Measurements from ENCODE around the gene VAX1.

DNA sequence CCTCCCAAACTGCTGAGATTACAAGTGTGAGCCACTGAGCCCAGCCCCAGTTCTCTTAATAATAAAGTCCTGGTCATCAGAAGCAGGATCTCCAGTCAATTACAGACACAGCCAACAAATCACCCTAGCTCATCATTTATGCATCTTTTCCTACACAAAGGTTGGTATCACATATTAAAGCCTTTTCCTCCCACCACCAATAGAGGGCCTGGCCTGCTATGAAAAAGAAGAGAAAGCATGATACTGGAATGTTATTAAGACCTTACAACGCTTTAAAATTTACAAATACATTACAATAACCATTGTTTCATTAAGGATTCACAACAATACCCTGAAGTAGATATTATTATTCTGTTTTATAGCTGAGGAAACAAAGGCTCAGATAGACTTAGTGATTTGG, 25.9 kb downstream of the VAX1 start:
- TF ChIP-seq, protein P1, sequence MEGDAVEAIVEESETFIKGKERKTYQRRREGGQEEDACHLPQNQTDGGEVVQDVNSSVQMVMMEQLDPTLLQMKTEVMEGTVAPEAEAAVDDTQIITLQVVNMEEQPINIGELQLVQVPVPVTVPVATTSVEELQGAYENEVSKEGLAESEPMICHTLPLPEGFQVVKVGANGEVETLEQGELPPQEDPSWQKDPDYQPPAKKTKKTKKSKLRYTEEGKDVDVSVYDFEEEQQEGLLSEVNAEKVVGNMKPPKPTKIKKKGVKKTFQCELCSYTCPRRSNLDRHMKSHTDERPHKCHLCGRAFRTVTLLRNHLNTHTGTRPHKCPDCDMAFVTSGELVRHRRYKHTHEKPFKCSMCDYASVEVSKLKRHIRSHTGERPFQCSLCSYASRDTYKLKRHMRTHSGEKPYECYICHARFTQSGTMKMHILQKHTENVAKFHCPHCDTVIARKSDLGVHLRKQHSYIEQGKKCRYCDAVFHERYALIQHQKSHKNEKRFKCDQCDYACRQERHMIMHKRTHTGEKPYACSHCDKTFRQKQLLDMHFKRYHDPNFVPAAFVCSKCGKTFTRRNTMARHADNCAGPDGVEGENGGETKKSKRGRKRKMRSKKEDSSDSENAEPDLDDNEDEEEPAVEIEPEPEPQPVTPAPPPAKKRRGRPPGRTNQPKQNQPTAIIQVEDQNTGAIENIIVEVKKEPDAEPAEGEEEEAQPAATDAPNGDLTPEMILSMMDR (IDR thresholded peaks at IDR 0.05; ENCODE audit: low read depth, low read length): no peak
- TF ChIP-seq EZH2phosphoT487 (IDR thresholded peaks at IDR 0.05; ENCODE audit: low read depth): no peak
